Gastrocnemius medialis (tissue), 4 donors: Measurements from ENCODE around the gene UBA3. TPM values are rescaled to one million over a fixed set of nuclear protein-coding genes. Genes with fewer than 3 reads are reported as not detected.

Experiments
- ATAC-seq, 2 donors: fragments of 150-250 bp; one replicate each; pipeline ENCODE4 v1.9.1; 2016
- DNase-seq, 2 donors: peaks; one replicate each; pipeline ENCODE4 v3.0.0-alpha.2; 2019
- H3K27ac ChIP-seq, 4 donors: fragments of 200-600 bp; sonication (generic); 1 replicate in 1 of 4; 2 replicates in 3 of 4; pipeline ENCODE4 v1.5.1; 2016 to 2018; ENCODE audit warnings: mild to moderate bottlenecking in 2 of 4, moderate library complexity in 1 of 4
- H3K27me3 ChIP-seq, 3 donors: fragments of 200-600 bp; sonication (generic) in 2 of 3; 1 replicate in 1 of 3; 2 replicates in 2 of 3; pipeline versions ENCODE4 v1.5.1 to v1.6.0; 2016 to 2019; ENCODE audit warnings: mild to moderate bottlenecking in 1 of 3, moderate library complexity in 1 of 3
- H3K36me3 ChIP-seq, 2 donors: fragments of 200-600 bp; sonication (generic) in 1 of 2; one replicate each; pipeline ENCODE4 v1.5.1; 2017 to 2018
- H3K4me1 ChIP-seq, 2 donors: fragments of 200-600 bp; sonication (generic) in 1 of 2; one replicate each; pipeline ENCODE4 v1.5.1; 2016 to 2017; ENCODE audit warnings: mild to moderate bottlenecking in 2 of 2
- H3K4me3 ChIP-seq, 4 donors: fragments of 200-600 bp; sonication (generic) in 3 of 4; 1 replicate in 1 of 4; 2 replicates in 3 of 4; pipeline ENCODE4 v1.5.1; 2016 to 2019; ENCODE audit warnings: mild to moderate bottlenecking in 2 of 4
- H3K9me3 ChIP-seq, 3 donors: fragments of 200-600 bp; sonication (generic) in 2 of 3; 1 replicate in 1 of 3; 2 replicates in 2 of 3; pipeline ENCODE4 v1.5.1; 2016 to 2019
- CTCF ChIP-seq, 5 experiments: fragments of 450-650 bp in 3 of 5; fragments of 200-600 bp in 2 of 5; sonication (generic) in 2 of 5; IDR thresholded peaks in 4 of 5; conservative IDR thresholded peaks in 1 of 5; 1 replicate in 4 of 5; 2 replicates in 1 of 5; pipeline ENCODE4 v1.5.1; 2016 to 2019; ENCODE audit warnings: antibody characterized with exemption in 5 of 5, mild to moderate bottlenecking in 3 of 5, moderate library complexity in 3 of 5
- POLR2A ChIP-seq, 2 donors: fragments of 450-650 bp; IDR thresholded peaks; one replicate each; pipeline ENCODE4 v1.6.1; 2017; ENCODE audit warnings: antibody characterized with exemption in 2 of 2, mild to moderate bottlenecking in 2 of 2, moderate library complexity in 2 of 2
- in situ Hi-C, 4 donors: fragments of 200-750 bp; cut with MboI; loops; one replicate each; pipeline versions ENCODE4 v1.15.0 to v1.8.0; 2017; ENCODE audit warnings: low sequenced_read_pairs in 4 of 4
- intact Hi-C: fragments of 100-400 bp; cut with DNase I; formaldehyde crosslinking; loops from one replicate; pipeline ENCODE4 v1.15.1; 2023; ENCODE audit warnings: low total_unique reads
- total RNA-seq, 4 donors: library from RNA; depleted of rRNA; stranded (reverse); fragments of >200 nt; gene quantifications; one replicate each; pipeline versions ENCODE4 v1.1.0 to v1.2.3, GENCODE V29; 2016

Gene UBA3
- total RNA-seq, 4 donors from 2014 or later = 29.3 to 42.2 (median 36.0) TPM

GRCh38 chr3:69014022-69014580 is 66.1 kb downstream of the UBA3 start:
- peaks cover 36 to 39% of the 10 kb centered on the region in 2 donors for H3K4me1 ChIP-seq
- intact Hi-C loops = loop anchor here (5.0 kb wide), 1 partner anchor 128 kb away; no protein-coding TSS in a partner anchor
- in situ Hi-C loops = loop anchor here in 3 of 4 donors (10.0 to 25.0 kb wide), 2 partner anchors 291 to 298 kb away; no protein-coding TSS in a partner anchor
- no peaks in the 10 kb centered on the region for H3K27me3 ChIP-seq
- no peak for ATAC-seq
- TF ChIP-seq POLR2A (IDR thresholded peaks at IDR 0.05) (no peak), CTCF (IDR thresholded peaks at IDR 0.05 in 4 of 5, conservative IDR thresholded peaks at IDR 0.05 in 1 of 5) (no peak)
- no peak for DNase-seq
- peak overlapping the region; percentile 90 to 100 (median 98) for H3K27ac ChIP-seq
- H3K36me3 ChIP-seq = peaks cover 0 to 5% of the 10 kb centered on the region in 2 donors
- H3K9me3 ChIP-seq = no peaks in the 10 kb centered on the region
- H3K4me3 ChIP-seq = peak overlapping the region; percentile 73 to 88 (median 80)

- peak within 1 kb of the TSS; percentile 73 to 88 (median 80) for H3K4me3 ChIP-seq
- peak; percentile 89 to 91 for ATAC-seq
- H3K4me1 ChIP-seq = peaks cover 40% of the 10 kb centered on the region in 2 donors
Observed at GRCh38 chr3:69013253-69014021, 66.7 kb downstream of the UBA3 start, which contains the start of gene EOGT. Gene EOGT, minus strand, starts transcription at chr3:69013684. Its CDS starts 3,838 bp downstream, at chr3:69009846.

GRCh38 chr3:69012800-69013252 is 67.3 kb downstream of the UBA3 start:
- TF ChIP-seq CTCF (IDR thresholded peaks at IDR 0.05 in 4 of 5, conservative IDR thresholded peaks at IDR 0.05 in 1 of 5) (peak in 1 of 5 experiments; percentile 31), POLR2A (IDR thresholded peaks at IDR 0.05) (peak in 1 of 2 donors; percentile 67)
- peaks cover 0 to 18% of the 10 kb centered on the region in 2 donors for H3K36me3 ChIP-seq
- H3K9me3 ChIP-seq = no peaks in the 10 kb centered on the region
- in situ Hi-C loops (loop anchor here in 3 of 4 donors (10.0 to 25.0 kb wide), 2 partner anchors 292 to 299 kb away; no protein-coding TSS in a partner anchor), intact Hi-C loops (loop anchor here (1.0 to 5.0 kb wide), 4 partner anchors 39 to 294 kb away; partner anchors contain the start of gene TMF1)
- H3K27me3 ChIP-seq = no peaks in the 10 kb centered on the region
- peak overlapping the region; percentile 90 to 100 (median 98) for H3K27ac ChIP-seq
- H3K4me1 ChIP-seq = peaks cover 40% of the 10 kb centered on the region in 2 donors
- ATAC-seq = peak; percentile 69 to 71
- peak overlapping the region; percentile 73 to 88 (median 80) for H3K4me3 ChIP-seq
- peak; percentile 30 to 67 for DNase-seq

More at GRCh38 chr3:69013253-69014021, 66.7 kb downstream of the UBA3 start, which contains the start of gene EOGT:
- in situ Hi-C loops (loop anchor here in 3 of 4 donors (10.0 to 25.0 kb wide), 2 partner anchors 291 to 299 kb away; no protein-coding TSS in a partner anchor), intact Hi-C loops (loop anchor here (1.0 to 5.0 kb wide), 4 partner anchors 39 to 293 kb away; partner anchors contain the start of gene TMF1)
- Histone ChIP-seq H3K9me3 (no peaks in the 10 kb centered on the region), H3K27me3 (no peaks in the 10 kb centered on the region), H3K36me3 (peaks cover 0 to 12% of the 10 kb centered on the region in 2 donors), H3K27ac (peak within 1 kb of the TSS; percentile 90 to 100 (median 98))
- peak; percentile 46 to 74 for TF ChIP-seq POLR2A (IDR thresholded peaks at IDR 0.05)
- peak; percentile 48 to 63 (median 62) for TF ChIP-seq CTCF (IDR thresholded peaks at IDR 0.05 in 4 of 5, conservative IDR thresholded peaks at IDR 0.05 in 1 of 5)
- DNase-seq = peak; percentile 78 to 91

- Histone ChIP-seq H3K27me3 (no peaks in the 10 kb centered on the region), H3K36me3 (peaks cover 0 to 24% of the 10 kb centered on the region in 2 donors), H3K4me1 (peaks cover 40% of the 10 kb centered on the region in 2 donors), H3K4me3 (peak overlapping the region; percentile 73 to 88 (median 80)), H3K27ac (peak overlapping the region; percentile 90 to 100 (median 98)), H3K9me3 (no peaks in the 10 kb centered on the region)
- peak in 1 of 2 donors; percentile 58 for DNase-seq
- TF ChIP-seq CTCF (IDR thresholded peaks at IDR 0.05 in 4 of 5, conservative IDR thresholded peaks at IDR 0.05 in 1 of 5) (no peak), POLR2A (IDR thresholded peaks at IDR 0.05) (no peak)
- peak; percentile 3 to 16 for ATAC-seq
- in situ Hi-C loops = loop anchor here in 3 of 4 donors (10.0 to 25.0 kb wide), 2 partner anchors 293 to 300 kb away; no protein-coding TSS in a partner anchor
- intact Hi-C loops = loop anchor here (2.0 to 5.0 kb wide), 2 partner anchors 130 to 295 kb away; no protein-coding TSS in a partner anchor
Observed at GRCh38 chr3:69012100-69012799, 67.9 kb downstream of the UBA3 start.
